ENCODE measurements around the gene HBS1L. TPM values are rescaled to one million over a fixed set of nuclear protein-coding genes. Genes with fewer than 3 reads are reported as not detected.
"Not testable (repeated sequence)": the region's sequence is repeated elsewhere in the genome, so short reads cannot be mapped to it uniquely, and the experiment has no call there.

HBS1L gene
- total RNA-seq, 2 experiments from 2014 or later, result 137 to 141 TPM

GRCh38 chr6:135084916-135085269 is 30.3 kb upstream of the HBS1L start:
- POLR2A ChIA-PET, result interaction anchor here (0.9 kb wide), 1 partner anchor 30 kb away, joined by 5 read pairs; the partner anchor contains the start of gene HBS1L
- CTCF ChIA-PET, result interaction anchor here (0.6 kb wide), 1 partner anchor 185 kb away, joined by 3 read pairs; no protein-coding TSS in a partner anchor

- ChIA-PET CTCF (interaction anchor here (0.6 kb wide), 1 partner anchor 186 kb away, joined by 3 read pairs; no protein-coding TSS in a partner anchor), POLR2A (interaction anchor here (0.9 kb wide), 1 partner anchor 30 kb away, joined by 5 read pairs; the partner anchor contains the start of gene HBS1L)
Observed at GRCh38 chr6:135084001-135084915, 29.6 kb upstream of the HBS1L start.

- CTCF ChIA-PET, result no interaction called here
- POLR2A ChIA-PET, result no interaction called here
Observed at GRCh38 chr6:135081966-135082365, 27.3 kb upstream of the HBS1L start.

GRCh38 chr6:135075018-135075417 is 20.4 kb upstream of the HBS1L start:
- ChIA-PET POLR2A (no interaction called here), CTCF (interaction anchor here (1.6 kb wide), 1 partner anchor 67 kb away, joined by 3 read pairs; no protein-coding TSS in a partner anchor)

- CTCF ChIA-PET, result interaction anchor here (1.6 kb wide), 1 partner anchor 66 kb away, joined by 3 read pairs; no protein-coding TSS in a partner anchor
- POLR2A ChIA-PET, result no interaction called here
Observed at GRCh38 chr6:135073756-135074393, 19.3 kb upstream of the HBS1L start.

GRCh38 chr6:135073217-135073616 is 18.6 kb upstream of the HBS1L start:
- CTCF ChIA-PET, result interaction anchor here (1.6 kb wide), 1 partner anchor 65 kb away, joined by 3 read pairs; no protein-coding TSS in a partner anchor
- POLR2A ChIA-PET, result no interaction called here

- ChIA-PET POLR2A (no interaction called here), CTCF (no interaction called here)
Observed at GRCh38 chr6:135072753-135073152, 18.1 kb upstream of the HBS1L start.

GRCh38 chr6:135071541-135071940 is 16.9 kb upstream of the HBS1L start:
- POLR2A ChIA-PET, result no interaction called here
- CTCF ChIA-PET, result no interaction called here

GRCh38 chr6:135067911-135068310 is 13.3 kb upstream of the HBS1L start:
- POLR2A ChIA-PET, result no interaction called here
- CTCF ChIA-PET, result no interaction called here

- POLR2A ChIA-PET, result no interaction called here
- CTCF ChIA-PET, result no interaction called here
Observed at GRCh38 chr6:135066806-135067205, 12.2 kb upstream of the HBS1L start.

GRCh38 chr6:135066397-135066796 is 11.8 kb upstream of the HBS1L start:
- ChIA-PET CTCF (no interaction called here), POLR2A (no interaction called here)

GRCh38 chr6:135064586-135064985 is 10.0 kb upstream of the HBS1L start:
- POLR2A ChIA-PET, result no interaction called here

GRCh38 chr6:135063926-135064325 is 9.3 kb upstream of the HBS1L start:
- ChIA-PET CTCF (interaction anchor here (2.4 kb wide), 1 partner anchor 9 kb away, joined by 5 read pairs; the partner anchor contains the start of gene HBS1L), POLR2A (no interaction called here)

More at GRCh38 chr6:135064586-135064985, 10.0 kb upstream of the HBS1L start:
- CTCF ChIA-PET, result interaction anchor here (2.4 kb wide), 1 partner anchor 9 kb away, joined by 5 read pairs; the partner anchor contains the start of gene HBS1L

GRCh38 chr6:135062735-135063134 is 8.1 kb upstream of the HBS1L start:
- CTCF ChIA-PET, result interaction anchor here (0.9 kb wide), 1 partner anchor 121 kb away, joined by 3 read pairs; no protein-coding TSS in a partner anchor
- POLR2A ChIA-PET, result interaction anchor here (0.6 kb wide), 1 partner anchor 766 kb away, joined by 3 read pairs; no protein-coding TSS in a partner anchor

- ChIA-PET POLR2A (no interaction called here), CTCF (no interaction called here)
Observed at GRCh38 chr6:135060076-135060475, 5.5 kb upstream of the HBS1L start.

- CTCF ChIA-PET, result interaction anchor here (0.5 kb wide), 1 partner anchor 169 kb away, joined by 5 read pairs; no protein-coding TSS in a partner anchor
- POLR2A ChIA-PET, result not testable (repeated sequence)
Observed at GRCh38 chr6:135058299-135058698, 3.7 kb upstream of the HBS1L start.

GRCh38 chr6:135056632-135057031 is 2.0 kb upstream of the HBS1L start:
- POLR2A ChIA-PET, result interaction anchor here (2.6 kb wide), 1 partner anchor 32 kb away, joined by 9 read pairs; no protein-coding TSS in a partner anchor
- CTCF ChIA-PET, result no interaction called here

GRCh38 chr6:135054226-135054568 is 425 bp downstream of the HBS1L start:
- POLR2A ChIA-PET, result interaction anchor here (0.5 to 2.6 kb wide), 5 partner anchors 31 to 130 kb away, joined by 3 to 9 read pairs (median 4); no protein-coding TSS in a partner anchor
- CTCF ChIA-PET, result interaction anchor here (2.5 kb wide), 1 partner anchor 33 kb away, joined by 14 read pairs; no protein-coding TSS in a partner anchor

- ChIA-PET POLR2A (interaction anchor here (0.5 kb wide), 1 partner anchor 130 kb away, joined by 3 read pairs; no protein-coding TSS in a partner anchor), CTCF (interaction anchor here (2.5 kb wide), 1 partner anchor 33 kb away, joined by 14 read pairs; no protein-coding TSS in a partner anchor)
Observed at GRCh38 chr6:135053406-135053805, 1.2 kb downstream of the HBS1L start.

- POLR2A ChIA-PET, result no interaction called here
- CTCF ChIA-PET, result no interaction called here
Observed at GRCh38 chr6:135052939-135053338, 1.7 kb downstream of the HBS1L start.

All from activated CD8-positive, alpha-beta memory T cell treated with anti-CD3 and anti-CD28 coated beads for 36 hours (primary cell).